Naive thymus-derived CD8-positive, alpha-beta T cell (primary cell): ENCODE data around the gene SHANK1. TPM values are rescaled to one million over a fixed set of nuclear protein-coding genes. Genes with fewer than 3 reads are reported as not detected.
"Not testable (repeated sequence)": the region's sequence is repeated elsewhere in the genome, so short reads cannot be mapped to it uniquely, and the experiment has no call there.

Source experiments
- ATAC-seq, 2 donors: fragments of 150-1000 bp; cut with Tn5 transposase in 1 of 2; sonication (Bioruptor Pico), chemical (Tn5 transposase) in 1 of 2; 1 replicate in 1 of 2; 2 replicates in 1 of 2; pipeline ENCODE4 v1.10.0; 2021; ENCODE audit warnings: mild to moderate bottlenecking in 2 of 2, moderate library complexity in 2 of 2
- POLR2A ChIA-PET: fragments of 350-600 bp; sonication (Branson Sonifier 250); formaldehyde crosslinking; loops from one replicate; lab custom pipeline; 2021; ENCODE audit warnings: antibody characterized with exemption; lab: Charles Lee
- DNase-seq, 10 donors: peaks; one replicate each; pipeline versions ENCODE4 v3.0.0 to v3.0.0-alpha.2; 2020 to 2022
- H3K27ac Mint-ChIP-seq, 10 donors: one replicate each; pipeline ENCODE4 v1.8.0; 2020 to 2022; ENCODE audit warnings: mild to moderate bottlenecking in 10 of 10, mixed read lengths in 10 of 10, moderate library complexity in 4 of 10, inconsistent platforms in 1 of 10
- H3K27me3 Mint-ChIP-seq, 5 donors: one replicate each; pipeline ENCODE4 v1.8.0; 2021 to 2022; ENCODE audit warnings: mixed read lengths in 5 of 5
- H3K36me3 Mint-ChIP-seq, 3 donors: one replicate each; pipeline ENCODE4 v1.8.0; 2020 to 2022; ENCODE audit warnings: mixed read lengths in 3 of 3, mild to moderate bottlenecking in 2 of 3, inconsistent platforms in 1 of 3
- H3K4me1 Mint-ChIP-seq, 4 donors: one replicate each; pipeline ENCODE4 v1.8.0; 2021 to 2022; ENCODE audit warnings: mixed read lengths in 4 of 4
- H3K4me3 Mint-ChIP-seq, 10 donors: one replicate each; pipeline ENCODE4 v1.8.0; 2020 to 2022; ENCODE audit warnings: mild to moderate bottlenecking in 10 of 10, mixed read lengths in 10 of 10, moderate library complexity in 6 of 10, inconsistent platforms in 1 of 10
- H3K9me3 Mint-ChIP-seq, 9 donors: one replicate each; pipeline ENCODE4 v1.8.0; 2020 to 2022; ENCODE audit warnings: mixed read lengths in 9 of 9, mild to moderate bottlenecking in 3 of 9, inconsistent platforms in 1 of 9, moderate library complexity in 1 of 9
- polyA plus RNA-seq, 3 donors: library from polyadenylated mRNA; unstranded; fragments of 300-500 nt; fragmentation: Illumina TruSeq; gene quantifications; one replicate each; pipeline ENCODE4 v1.2.3, GENCODE V29; 2021
- total RNA-seq, 8 experiments: library from RNA in 2 of 8; stranded (reverse) in 2 of 8; gene quantifications; one replicate each; pipeline ENCODE4 v1.2.3 and lab custom pipeline; 2021 to 2026

Gene SHANK1
- total and polyA plus RNA-seq, 5 experiments from 2014 or later = 0.26 to 0.96 (median 0.37) TPM; not detected in 1

GRCh38 chr19:50619184-50619583, 100.4 kb downstream of the SHANK1 start:
- ATAC-seq, DNase-seq, H3K4me1 Mint-ChIP-seq, POLR2A ChIA-PET, H3K27ac Mint-ChIP-seq, H3K36me3 Mint-ChIP-seq, H3K4me3 Mint-ChIP-seq, H3K9me3 Mint-ChIP-seq: not testable (repeated sequence)
- H3K27me3 Mint-ChIP-seq = peaks cover 2 to 11% (median 4%) of the 10 kb centered on the region in 5 donors

- H3K4me1 Mint-ChIP-seq, POLR2A ChIA-PET, DNase-seq, H3K27ac Mint-ChIP-seq, H3K36me3 Mint-ChIP-seq, H3K4me3 Mint-ChIP-seq, H3K9me3 Mint-ChIP-seq, ATAC-seq: not testable (repeated sequence)
- H3K27me3 Mint-ChIP-seq = peaks cover 4 to 13% (median 8%) of the 10 kb centered on the region in 5 donors
Measured at GRCh38 chr19:50618379-50618778, 101.2 kb downstream of the SHANK1 start.

GRCh38 chr19:50612504-50613404, 106.8 kb downstream of the SHANK1 start:
- H3K36me3 Mint-ChIP-seq, H3K9me3 Mint-ChIP-seq, ATAC-seq, DNase-seq, H3K4me3 Mint-ChIP-seq, POLR2A ChIA-PET, H3K4me1 Mint-ChIP-seq, H3K27ac Mint-ChIP-seq: not testable (repeated sequence)
- peaks cover 11 to 22% (median 21%) of the 10 kb centered on the region in 5 donors for H3K27me3 Mint-ChIP-seq

Other genes starting within 250 kb of the SHANK1 start
- gene EMC10, start 243.3 kb downstream of the SHANK1 start, total RNA-seq = 10 to 100 TPM; 83.5 to 84.4 TPM
- gene EMC10, start 243.3 kb downstream of the SHANK1 start, polyA plus RNA-seq = 10 to 100 TPM in 1 of 3 donors, 1 to 10 TPM in 2; 8.3 to 11.2 (median 9.6) TPM
- under 1 TPM in 1 of 2 experiments, not detected in 1; 0.94 TPM for gene GARIN5A, start 243.0 kb downstream of the SHANK1 start, total RNA-seq
- 1 to 10 TPM in 1 of 3 donors, under 1 TPM in 2; 0.65 to 1.7 (median 0.96) TPM for gene GARIN5A, start 243.0 kb downstream of the SHANK1 start, polyA plus RNA-seq
- gene JOSD2, start 208.6 kb downstream of the SHANK1 start, total RNA-seq = 10 to 100 TPM; 22.8 to 25.6 TPM
- 10 to 100 TPM; 19.8 to 26.2 (median 22.8) TPM for gene JOSD2, start 208.6 kb downstream of the SHANK1 start, polyA plus RNA-seq
- not detected for gene ASPDH, start 205.9 kb downstream of the SHANK1 start, total RNA-seq
- gene ASPDH, start 205.9 kb downstream of the SHANK1 start, polyA plus RNA-seq = 1 to 10 TPM in 1 of 3 donors, not detected in 2; 1.4 TPM
- gene LRRC4B, start 151.4 kb downstream of the SHANK1 start, total RNA-seq = not detected
- gene LRRC4B, start 151.4 kb downstream of the SHANK1 start, polyA plus RNA-seq = not detected
- 1 to 10 TPM; 2.7 TPM for gene SYT3, start 79.9 kb downstream of the SHANK1 start, total RNA-seq
- gene SYT3, start 79.9 kb downstream of the SHANK1 start, polyA plus RNA-seq = 1 to 10 TPM in 1 of 3 donors, under 1 TPM in 2; 0.51 to 1.7 (median 0.51) TPM
- 1 to 10 TPM; 1.9 to 2.4 TPM for gene C19orf81, start 70.4 kb downstream of the SHANK1 start, total RNA-seq
- 1 to 10 TPM; 1.2 to 5.3 (median 1.8) TPM for gene C19orf81, start 70.4 kb downstream of the SHANK1 start, polyA plus RNA-seq
- 10 to 100 TPM; 12.4 to 14.0 TPM for gene CLEC11A, start 3.6 kb upstream of the SHANK1 start, total RNA-seq
- gene CLEC11A, start 3.6 kb upstream of the SHANK1 start, polyA plus RNA-seq = 10 to 100 TPM in 2 of 3 donors, 1 to 10 TPM in 1; 9.4 to 15.8 (median 11.1) TPM
- gene GPR32, start 50.7 kb upstream of the SHANK1 start, total RNA-seq = not detected
- gene GPR32, start 50.7 kb upstream of the SHANK1 start, polyA plus RNA-seq = not detected
- gene ACP4, start 70.6 kb upstream of the SHANK1 start, total RNA-seq = not detected
- gene ACP4, start 70.6 kb upstream of the SHANK1 start, polyA plus RNA-seq = under 1 TPM in 1 of 3 donors, not detected in 2; 0.14 TPM
- not detected for gene KLK1, start 104.0 kb upstream of the SHANK1 start, total RNA-seq
- not detected for gene KLK1, start 104.0 kb upstream of the SHANK1 start, polyA plus RNA-seq
- gene KLK15, start 113.8 kb upstream of the SHANK1 start, total RNA-seq = not detected
- gene KLK15, start 113.8 kb upstream of the SHANK1 start, polyA plus RNA-seq = not detected
- not detected for gene KLK3, start 135.1 kb upstream of the SHANK1 start, total RNA-seq
- gene KLK3, start 135.1 kb upstream of the SHANK1 start, polyA plus RNA-seq = not detected
- gene KLK2, start 153.6 kb upstream of the SHANK1 start, total RNA-seq = not detected
- not detected for gene KLK2, start 153.6 kb upstream of the SHANK1 start, polyA plus RNA-seq
- not detected for gene KLK4, start 191.6 kb upstream of the SHANK1 start, total RNA-seq
- not detected for gene KLK4, start 191.6 kb upstream of the SHANK1 start, polyA plus RNA-seq
- not detected for gene KLK5, start 233.2 kb upstream of the SHANK1 start, total RNA-seq
- not detected for gene KLK5, start 233.2 kb upstream of the SHANK1 start, polyA plus RNA-seq
- gene KLK6, start 249.8 kb upstream of the SHANK1 start, total RNA-seq = not detected
- not detected for gene KLK6, start 249.8 kb upstream of the SHANK1 start, polyA plus RNA-seq